BE2C (cell line): ENCODE measurements around the gene NIPAL1.

Experiments
- DNase-seq: peaks from one replicate; pipeline ENCODE4 v3.0.0-alpha.2; 2020
- H3K27me3 ChIP-seq: fragments of 250-450 bp; sonication (Bioruptor Pico); 2 replicates; pipeline ENCODE4 v1.5.1; 2020; ENCODE audit warnings: mild to moderate bottlenecking
- H3K36me3 ChIP-seq: fragments of 250-450 bp; sonication (Bioruptor Pico); 2 replicates; pipeline ENCODE4 v1.5.1; 2020; ENCODE audit warnings: mild to moderate bottlenecking
- H3K4me1 ChIP-seq: fragments of 250-450 bp; sonication (Bioruptor Pico); 2 replicates; pipeline ENCODE4 v1.5.1; 2020
- H3K4me3 ChIP-seq: 2 replicates; pipeline ENCODE4 v1.5.1; 2011; ENCODE audit warnings: low read depth, low read length
- H3K9me3 ChIP-seq: fragments of 250-450 bp; sonication (Bioruptor Pico); 2 replicates; pipeline ENCODE4 v1.5.1; 2020
- CTCF ChIP-seq: IDR thresholded peaks from 2 replicates; pipeline ENCODE4 v1.5.1; 2012; ENCODE audit warnings: mild to moderate bottlenecking, low read depth, low read length

NIPAL1 gene

DNA sequence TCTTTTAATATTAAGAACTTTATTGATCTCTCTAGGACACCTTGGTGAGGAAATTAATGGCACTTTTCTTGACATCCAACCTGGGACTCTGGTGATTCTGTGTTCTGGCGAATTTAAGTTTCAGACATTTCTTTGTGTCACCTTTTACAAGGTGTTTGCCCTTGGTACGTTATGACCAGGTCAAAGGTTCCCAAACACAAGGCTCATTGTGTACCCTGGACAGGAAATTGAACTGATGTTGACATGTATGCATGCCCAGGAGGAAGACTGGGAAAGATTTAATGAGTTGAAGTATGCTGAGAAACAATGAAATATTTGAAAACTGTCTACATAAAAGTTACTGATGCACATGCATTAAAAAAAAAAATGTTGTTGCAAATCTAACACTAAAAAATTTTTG, 22.1 kb downstream of the NIPAL1 start:
- Histone ChIP-seq H3K4me1 (no peaks in the 10 kb centered on the region), H3K36me3 (no peaks in the 10 kb centered on the region), H3K4me3 (no peak overlapping the region), H3K27me3 (0 out of 2 replicates have a peak, but pooled peaks cover 3% of the 10 kb centered on the region), H3K9me3 (no peaks in the 10 kb centered on the region)
- no peak for DNase-seq
- no peak for TF ChIP-seq CTCF

- H3K36me3 ChIP-seq: no peaks in the 10 kb centered on the region
- no peak overlapping the region for H3K4me3 ChIP-seq
- TF ChIP-seq CTCF: no peak
- 0 out of 2 replicates have a peak, but pooled peaks cover 3% of the 10 kb centered on the region for H3K27me3 ChIP-seq
- H3K4me1 ChIP-seq: no peaks in the 10 kb centered on the region
- DNase-seq: no peak
- no peaks in the 10 kb centered on the region for H3K9me3 ChIP-seq
Measured at GRCh38 chr4:48039561-48039960, 23.0 kb downstream of the NIPAL1 start.

DNA sequence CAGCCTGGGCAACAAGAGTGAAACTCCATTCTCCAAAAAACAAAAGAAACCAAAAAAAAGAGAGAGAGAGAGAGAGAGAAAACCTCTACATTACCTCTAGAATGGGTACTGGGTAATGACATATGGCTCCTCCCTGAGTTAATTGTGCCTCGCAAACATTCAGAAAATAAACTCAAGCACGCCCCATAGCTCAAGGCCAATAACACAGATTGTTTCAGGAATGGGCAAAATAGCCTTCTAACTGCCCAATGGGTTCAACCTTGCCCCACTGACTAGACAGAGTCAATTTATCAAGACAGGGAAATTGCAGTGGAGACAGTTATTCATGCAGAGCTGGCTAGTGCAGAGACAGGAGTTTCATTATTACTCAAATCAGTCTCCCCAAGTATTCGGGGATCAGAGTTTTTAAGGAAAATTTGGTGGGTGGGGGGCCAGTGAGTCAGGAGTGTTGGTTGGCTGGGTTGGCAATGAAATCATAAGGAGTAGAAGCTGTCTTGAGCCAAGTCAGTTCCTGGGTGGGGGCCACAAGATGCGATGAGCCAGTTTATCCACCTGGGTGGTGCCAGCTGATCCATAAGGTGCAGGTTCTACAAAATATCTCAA, 25.1 kb downstream of the NIPAL1 start:
- Histone ChIP-seq H3K9me3 (no peaks in the 10 kb centered on the region), H3K36me3 (no peaks in the 10 kb centered on the region), H3K4me3 (no peak overlapping the region), H3K27me3 (0 out of 2 replicates have a peak, but pooled peaks cover 8% of the 10 kb centered on the region), H3K4me1 (no peaks in the 10 kb centered on the region)
- no peak for DNase-seq
- no peak for TF ChIP-seq CTCF

- Histone ChIP-seq H3K9me3 (no peaks in the 10 kb centered on the region), H3K27me3 (0 out of 2 replicates have a peak, but pooled peaks cover 8% of the 10 kb centered on the region), H3K4me1 (no peaks in the 10 kb centered on the region), H3K4me3 (no peak overlapping the region), H3K36me3 (no peaks in the 10 kb centered on the region)
- no peak for TF ChIP-seq CTCF
- no peak for DNase-seq
Measured at GRCh38 chr4:48042979-48043461, 26.4 kb downstream of the NIPAL1 start.

GRCh38 chr4:48043504-48043903, 26.9 kb downstream of the NIPAL1 start:
- H3K27me3 ChIP-seq: 0 out of 2 replicates have a peak, but pooled peaks cover 8% of the 10 kb centered on the region
- H3K36me3 ChIP-seq: no peaks in the 10 kb centered on the region
- DNase-seq: no peak
- H3K4me3 ChIP-seq: no peak overlapping the region
- H3K4me1 ChIP-seq: no peaks in the 10 kb centered on the region
- H3K9me3 ChIP-seq: no peaks in the 10 kb centered on the region
- TF ChIP-seq CTCF: no peak

- DNase-seq: no peak
- no peak overlapping the region for H3K4me3 ChIP-seq
- no peaks in the 10 kb centered on the region for H3K9me3 ChIP-seq
- 0 out of 2 replicates have a peak, but pooled peaks cover 8% of the 10 kb centered on the region for H3K27me3 ChIP-seq
- TF ChIP-seq CTCF: no peak
- H3K4me1 ChIP-seq: no peaks in the 10 kb centered on the region
- no peaks in the 10 kb centered on the region for H3K36me3 ChIP-seq
Measured at GRCh38 chr4:48044298-48044697, 27.7 kb downstream of the NIPAL1 start.
